KMS-11 (cell line): ENCODE results near the gene METTL24.
"Not testable (repeated sequence)": the region's sequence is repeated elsewhere in the genome, so short reads cannot be mapped to it uniquely, and the experiment has no call there.

ENCODE experiments used
- H2AFZ ChIP-seq: fragments of 200-600 bp; sonication (generic); 2 replicates; pipeline ENCODE4 v1.6.1; 2016; ENCODE audit warnings: antibody characterized with exemption, mixed run types, low read depth
- H3K27ac ChIP-seq: fragments of 200-600 bp; sonication (generic); 2 replicates; pipeline ENCODE4 v1.6.1; 2016; ENCODE audit warnings: mild to moderate bottlenecking, mixed run types
- H3K27me3 ChIP-seq: fragments of 200-600 bp; sonication (generic); 2 replicates; pipeline ENCODE4 v1.6.1; 2017; ENCODE audit warnings: mild to moderate bottlenecking, low read depth, mixed run types, moderate library complexity; ENCODE audit not compliant: insufficient read depth
- H3K36me3 ChIP-seq: fragments of 200-600 bp; sonication (generic); 2 replicates; pipeline ENCODE4 v1.6.1; 2017; ENCODE audit warnings: mild to moderate bottlenecking, mixed run types; ENCODE audit not compliant: insufficient read depth
- H3K4me1 ChIP-seq: fragments of 200-600 bp; sonication (generic); 2 replicates; pipeline ENCODE4 v1.6.1; 2016; ENCODE audit warnings: mild to moderate bottlenecking, low read depth, mixed run types; ENCODE audit not compliant: poor library complexity, severe bottlenecking
- H3K4me2 ChIP-seq: fragments of 200-600 bp; sonication (generic); 2 replicates; pipeline ENCODE4 v1.7.0; 2016; ENCODE audit warnings: mild to moderate bottlenecking, mixed run types
- H3K4me3 ChIP-seq: fragments of 200-600 bp; sonication (generic); IDR thresholded peaks from 2 replicates; pipeline ENCODE4 v1.6.1; 2017; ENCODE audit warnings: low read depth, low read length, mixed read lengths; ENCODE audit not compliant: insufficient read depth
- H3K79me2 ChIP-seq: fragments of 200-600 bp; sonication (generic); 2 replicates; pipeline ENCODE4 v1.6.1; 2016; ENCODE audit warnings: low read depth, mixed run types; ENCODE audit not compliant: insufficient read depth
- H3K9ac ChIP-seq: fragments of 200-600 bp; sonication (generic); 2 replicates; pipeline ENCODE4 v1.6.1; 2016; ENCODE audit warnings: mild to moderate bottlenecking, mixed run types
- H4K20me1 ChIP-seq: fragments of 200-600 bp; sonication (generic); 2 replicates; pipeline ENCODE4 v1.6.1; 2016; ENCODE audit warnings: mild to moderate bottlenecking, mixed run types; ENCODE audit not compliant: insufficient read depth
- TF ChIP-seq, protein P1 (sequence below): fragments of 200-600 bp; sonication (generic); conservative IDR thresholded peaks from 2 replicates; pipeline ENCODE4 v1.6.1; 2017; ENCODE audit warnings: low read depth, mild to moderate bottlenecking, antibody characterized with exemption, low read length, moderate library complexity, mixed read lengths

METTL24 gene

GRCh38 chr6:110250058-110250457, 108.1 kb downstream of the METTL24 start:
- H3K27me3 ChIP-seq: no peaks in the 10 kb centered on the region
- no peaks in the 10 kb centered on the region for H3K36me3 ChIP-seq
- H3K4me1 ChIP-seq: no peaks in the 10 kb centered on the region
- no peaks in the 10 kb centered on the region for H4K20me1 ChIP-seq
- H3K79me2 ChIP-seq: no peaks in the 10 kb centered on the region
- no peak overlapping the region for H3K4me3 ChIP-seq
- H3K4me2 ChIP-seq: no peak overlapping the region
- no peak overlapping the region for H3K9ac ChIP-seq
- H2AFZ ChIP-seq: no peak overlapping the region
- TF ChIP-seq, protein P1, sequence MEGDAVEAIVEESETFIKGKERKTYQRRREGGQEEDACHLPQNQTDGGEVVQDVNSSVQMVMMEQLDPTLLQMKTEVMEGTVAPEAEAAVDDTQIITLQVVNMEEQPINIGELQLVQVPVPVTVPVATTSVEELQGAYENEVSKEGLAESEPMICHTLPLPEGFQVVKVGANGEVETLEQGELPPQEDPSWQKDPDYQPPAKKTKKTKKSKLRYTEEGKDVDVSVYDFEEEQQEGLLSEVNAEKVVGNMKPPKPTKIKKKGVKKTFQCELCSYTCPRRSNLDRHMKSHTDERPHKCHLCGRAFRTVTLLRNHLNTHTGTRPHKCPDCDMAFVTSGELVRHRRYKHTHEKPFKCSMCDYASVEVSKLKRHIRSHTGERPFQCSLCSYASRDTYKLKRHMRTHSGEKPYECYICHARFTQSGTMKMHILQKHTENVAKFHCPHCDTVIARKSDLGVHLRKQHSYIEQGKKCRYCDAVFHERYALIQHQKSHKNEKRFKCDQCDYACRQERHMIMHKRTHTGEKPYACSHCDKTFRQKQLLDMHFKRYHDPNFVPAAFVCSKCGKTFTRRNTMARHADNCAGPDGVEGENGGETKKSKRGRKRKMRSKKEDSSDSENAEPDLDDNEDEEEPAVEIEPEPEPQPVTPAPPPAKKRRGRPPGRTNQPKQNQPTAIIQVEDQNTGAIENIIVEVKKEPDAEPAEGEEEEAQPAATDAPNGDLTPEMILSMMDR: no peak
- no peak overlapping the region for H3K27ac ChIP-seq

GRCh38 chr6:110246900-110247546, 111.1 kb downstream of the METTL24 start:
- TF ChIP-seq, protein P1: no peak
- no peaks in the 10 kb centered on the region for H3K27me3 ChIP-seq
- no peak overlapping the region for H3K9ac ChIP-seq
- no peaks in the 10 kb centered on the region for H3K36me3 ChIP-seq
- H3K79me2 ChIP-seq: no peaks in the 10 kb centered on the region
- no peak overlapping the region for H2AFZ ChIP-seq
- H3K4me1 ChIP-seq: no peaks in the 10 kb centered on the region
- H3K4me2 ChIP-seq: no peak overlapping the region
- no peak overlapping the region for H3K27ac ChIP-seq
- H4K20me1 ChIP-seq: no peaks in the 10 kb centered on the region
- H3K4me3 ChIP-seq: no peak overlapping the region

GRCh38 chr6:110246378-110246777, 111.8 kb downstream of the METTL24 start:
- Histone ChIP-seq H3K4me3 (no peak overlapping the region), H3K36me3 (no peaks in the 10 kb centered on the region), H3K9ac (no peak overlapping the region), H2AFZ (no peak overlapping the region), H3K4me1 (no peaks in the 10 kb centered on the region), H3K27ac (no peak overlapping the region), H3K27me3 (no peaks in the 10 kb centered on the region), H3K79me2 (no peaks in the 10 kb centered on the region), H3K4me2 (no peak overlapping the region), H4K20me1 (no peaks in the 10 kb centered on the region)
- TF ChIP-seq, protein P1: no peak

DNA sequence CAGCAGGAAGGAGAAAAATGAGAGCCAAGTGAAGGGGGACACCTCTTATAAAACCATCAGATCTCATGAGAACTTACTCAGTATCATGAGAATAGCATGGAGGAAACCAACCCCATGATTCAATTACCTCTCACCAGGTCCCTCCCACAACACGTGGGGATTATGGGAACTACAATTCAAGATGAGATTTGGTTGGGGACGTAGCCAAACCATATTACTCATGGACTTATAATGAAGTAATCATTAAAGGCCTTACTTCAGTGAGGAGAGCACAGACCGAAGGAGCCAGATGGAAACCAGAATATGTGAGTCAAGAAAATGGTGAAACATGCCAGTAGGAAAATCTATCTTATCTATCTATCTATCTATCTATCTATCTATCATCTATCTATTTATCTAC, 113.5 kb downstream of the METTL24 start:
- not testable (repeated sequence) for H3K4me1 ChIP-seq, H3K4me3 ChIP-seq, H4K20me1 ChIP-seq, H3K27me3 ChIP-seq, H3K79me2 ChIP-seq, H3K36me3 ChIP-seq, H3K9ac ChIP-seq, H3K27ac ChIP-seq, H2AFZ ChIP-seq, H3K4me2 ChIP-seq

DNA sequence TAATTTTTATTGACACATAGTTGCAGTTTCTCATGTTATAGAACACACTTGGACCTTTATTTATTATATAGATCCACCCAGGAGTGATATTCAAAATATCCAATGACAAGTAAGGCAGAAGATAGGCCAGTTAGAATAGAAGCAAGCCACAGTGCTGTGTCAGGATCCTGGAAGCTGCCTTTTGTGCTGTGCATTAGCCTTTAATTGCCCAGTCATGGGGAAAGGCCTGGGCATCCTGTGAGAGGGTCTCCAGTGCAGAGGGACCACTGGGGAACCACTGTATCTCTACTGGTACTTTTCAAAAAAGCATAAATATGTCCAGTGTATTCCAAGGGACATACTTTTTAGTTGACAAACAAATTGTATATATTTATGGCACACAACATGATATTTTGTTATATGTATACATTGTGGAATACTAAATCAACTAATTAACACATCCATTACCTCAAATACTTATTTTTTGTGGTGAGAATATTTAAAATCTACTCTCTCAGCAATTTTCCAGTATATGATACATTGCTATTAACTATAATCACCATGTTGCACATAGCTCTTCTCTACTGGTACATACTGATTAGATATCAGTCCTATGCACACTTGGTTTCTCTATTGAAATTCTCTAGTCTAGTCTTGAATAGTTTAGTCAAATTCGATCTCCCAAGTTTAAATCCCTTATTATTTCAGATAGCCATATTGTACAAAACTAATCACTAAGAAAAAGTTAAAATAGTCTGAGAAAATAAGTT, 118.4 kb downstream of the METTL24 start:
- no peaks in the 10 kb centered on the region for H3K27me3 ChIP-seq
- H4K20me1 ChIP-seq: no peaks in the 10 kb centered on the region
- no peaks in the 10 kb centered on the region for H3K36me3 ChIP-seq
- H3K4me3 ChIP-seq: no peak overlapping the region
- H3K79me2 ChIP-seq: no peaks in the 10 kb centered on the region
- H3K4me2 ChIP-seq: no peak overlapping the region
- TF ChIP-seq, protein P1: no peak
- no peak overlapping the region for H3K27ac ChIP-seq
- H3K9ac ChIP-seq: no peak overlapping the region
- H3K4me1 ChIP-seq: peaks cover 2% of the 10 kb centered on the region
- no peak overlapping the region for H2AFZ ChIP-seq

DNA sequence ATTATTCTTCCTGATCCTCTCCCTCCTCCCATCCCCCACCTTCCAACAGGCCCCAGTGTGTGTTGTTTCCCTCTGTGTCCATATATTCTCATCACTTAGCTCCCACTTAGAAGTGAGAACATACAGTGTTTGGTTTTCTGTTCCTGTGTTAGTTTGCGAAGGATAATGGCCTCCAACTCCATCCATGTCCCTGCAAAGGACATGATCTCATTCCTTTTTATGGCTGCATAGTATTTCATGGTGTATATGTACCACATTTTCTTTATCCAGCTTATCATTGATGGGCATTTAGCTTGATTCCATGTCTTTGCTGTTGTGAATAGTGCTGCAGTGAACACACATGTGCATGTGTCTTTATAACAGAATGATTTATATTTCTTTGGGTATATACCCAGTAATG, 122.1 kb downstream of the METTL24 start:
- H3K9ac ChIP-seq, H4K20me1 ChIP-seq, H2AFZ ChIP-seq, H3K79me2 ChIP-seq, H3K4me3 ChIP-seq, H3K27me3 ChIP-seq, H3K27ac ChIP-seq, H3K36me3 ChIP-seq, H3K4me2 ChIP-seq: not testable (repeated sequence)
- peaks cover 21% of the 10 kb centered on the region for H3K4me1 ChIP-seq
